Embryonic facial prominence (tissue), 1 donor: ENCODE data around the gene CA4.

Experiments used
- DNase-seq: peaks from one replicate; pipeline ENCODE4 v3.0.0-alpha.2; 2016; ENCODE audit errors: extremely low spot score

The CA4 gene

DNA sequence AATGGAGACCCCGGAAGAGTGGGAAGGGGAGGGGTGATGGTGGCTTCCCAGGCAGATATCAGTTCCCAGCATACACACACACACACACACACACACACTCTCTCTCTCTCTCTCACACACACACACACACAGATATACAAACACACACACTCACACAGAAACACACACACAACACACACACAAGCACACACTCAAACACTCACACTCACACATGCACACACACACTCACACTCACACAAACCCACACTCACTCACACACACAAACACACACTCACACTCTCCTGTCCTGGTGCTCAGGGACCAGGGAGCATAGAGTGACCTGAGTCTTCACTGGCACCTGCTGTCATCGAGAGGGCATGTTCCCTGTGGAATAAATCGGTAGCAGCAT lies 5.6 kb downstream of the CA4 start:
- DNase-seq: no peak

DNA sequence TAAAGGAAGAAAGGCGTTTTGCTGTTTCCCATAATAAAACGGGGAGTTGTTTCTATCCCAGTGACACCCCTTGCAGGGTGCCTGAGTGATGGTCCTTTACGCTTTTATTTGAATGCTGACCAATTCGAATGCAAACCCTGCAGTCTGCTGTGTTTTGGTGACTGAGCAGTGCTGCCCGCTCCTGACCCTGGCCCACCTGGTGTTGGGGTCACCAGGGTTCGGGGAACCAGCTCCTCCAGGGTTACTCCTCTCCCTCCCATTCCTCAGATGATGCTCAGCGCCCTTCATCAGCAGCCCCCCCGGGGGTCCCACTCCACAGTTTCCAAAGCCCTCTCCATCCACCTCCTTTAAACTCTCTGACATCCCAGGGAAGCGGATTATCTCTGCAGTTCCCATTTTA lies 6.0 kb downstream of the CA4 start:
- no peak for DNase-seq

DNA sequence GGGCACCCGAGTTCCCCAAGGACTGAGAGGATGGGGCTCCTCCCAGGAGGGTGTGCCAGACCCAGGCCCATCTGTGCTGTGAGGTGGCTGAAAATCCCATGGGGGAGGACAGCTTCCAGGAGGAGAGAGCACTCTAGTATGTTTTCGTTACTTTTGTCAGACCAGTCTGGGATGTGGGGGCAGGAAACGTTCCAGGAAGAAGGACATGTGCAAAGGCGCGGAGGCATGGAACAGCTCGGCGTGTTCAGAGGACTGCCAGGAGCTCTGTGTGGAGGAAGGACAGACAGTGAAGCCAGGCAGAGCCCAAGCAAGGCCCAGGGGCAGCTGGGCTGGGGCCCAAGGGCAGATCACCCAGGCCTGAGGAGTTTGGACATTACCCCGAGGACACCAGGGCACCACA lies 7.0 kb downstream of the CA4 start:
- no peak for DNase-seq

DNA sequence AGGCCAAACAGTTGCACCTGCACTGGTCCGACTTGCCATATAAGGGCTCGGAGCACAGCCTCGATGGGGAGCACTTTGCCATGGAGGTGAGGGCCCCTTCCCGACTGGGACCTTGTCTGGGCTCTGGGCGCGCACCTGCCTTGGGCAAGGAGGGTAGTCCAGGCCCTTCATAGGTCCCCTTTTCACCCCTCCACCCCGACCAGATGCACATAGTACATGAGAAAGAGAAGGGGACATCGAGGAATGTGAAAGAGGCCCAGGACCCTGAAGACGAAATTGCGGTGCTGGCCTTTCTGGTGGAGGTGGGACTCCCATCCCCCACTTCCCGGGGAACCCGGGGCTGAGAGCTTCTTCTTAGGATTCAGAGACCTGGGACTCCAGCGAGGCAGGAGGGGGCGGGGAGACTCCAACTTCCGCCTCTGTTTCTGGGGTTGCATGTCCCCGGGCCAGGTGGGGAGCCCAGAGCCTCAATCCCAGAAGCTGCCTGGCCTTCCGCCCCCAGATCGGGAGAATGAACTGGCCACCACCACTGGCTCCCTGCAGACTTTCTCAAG lies 7.8 kb downstream of the CA4 start:
- no peak for DNase-seq

DNA sequence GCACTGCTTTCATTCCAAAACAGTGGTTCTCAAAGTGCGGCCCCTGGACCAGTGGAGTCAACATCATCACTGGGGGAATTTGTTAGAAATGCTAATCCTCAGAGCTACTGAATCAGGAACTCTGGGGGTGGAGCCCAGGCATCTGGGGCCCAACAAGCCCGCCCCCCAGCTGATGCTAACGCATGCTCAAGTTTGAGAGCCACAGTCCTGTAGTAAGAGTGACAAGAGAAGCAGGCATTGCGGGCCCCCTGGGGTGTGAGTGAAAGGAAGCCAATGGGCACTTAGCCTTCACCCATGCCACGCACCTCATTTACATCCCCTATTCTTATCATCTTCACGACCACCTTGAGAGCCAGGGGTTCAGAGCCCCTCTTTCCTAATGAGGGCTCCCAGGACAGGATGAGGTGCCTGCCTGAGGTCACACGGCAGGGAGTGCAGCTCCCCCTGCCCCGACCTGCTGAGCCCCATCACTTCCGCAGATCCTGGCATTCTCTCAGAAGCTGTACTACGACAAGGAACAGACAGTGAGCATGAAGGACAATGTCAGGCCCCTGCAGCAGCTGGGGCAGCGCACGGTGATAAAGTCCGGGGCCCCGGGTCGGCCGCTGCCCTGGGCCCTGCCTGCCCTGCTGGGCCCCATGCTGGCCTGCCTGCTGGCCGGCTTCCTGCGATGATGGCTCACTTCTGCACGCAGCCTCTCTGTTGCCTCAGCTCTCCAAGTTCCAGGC lies 9.1 kb downstream of the CA4 start:
- no peak for DNase-seq

DNA sequence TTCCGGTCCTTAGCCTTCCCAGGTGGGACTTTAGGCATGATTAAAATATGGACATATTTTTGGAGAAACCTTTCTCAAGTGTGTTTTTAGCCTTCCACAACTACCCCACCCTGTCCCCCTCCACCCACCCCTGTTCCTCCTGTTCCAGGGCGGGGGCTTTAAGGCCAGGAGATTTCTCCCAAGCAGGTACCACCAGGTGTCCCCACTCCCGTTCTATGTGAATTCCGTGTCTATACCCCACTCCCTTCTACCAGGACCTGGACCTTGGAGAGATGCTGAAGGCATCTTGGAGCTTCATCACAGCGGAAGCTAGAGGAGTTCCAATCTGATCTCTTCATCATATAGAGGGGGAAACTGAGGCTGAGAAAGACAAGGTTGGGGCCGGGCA lies 9.7 kb downstream of the CA4 start:
- no peak for DNase-seq

DNA sequence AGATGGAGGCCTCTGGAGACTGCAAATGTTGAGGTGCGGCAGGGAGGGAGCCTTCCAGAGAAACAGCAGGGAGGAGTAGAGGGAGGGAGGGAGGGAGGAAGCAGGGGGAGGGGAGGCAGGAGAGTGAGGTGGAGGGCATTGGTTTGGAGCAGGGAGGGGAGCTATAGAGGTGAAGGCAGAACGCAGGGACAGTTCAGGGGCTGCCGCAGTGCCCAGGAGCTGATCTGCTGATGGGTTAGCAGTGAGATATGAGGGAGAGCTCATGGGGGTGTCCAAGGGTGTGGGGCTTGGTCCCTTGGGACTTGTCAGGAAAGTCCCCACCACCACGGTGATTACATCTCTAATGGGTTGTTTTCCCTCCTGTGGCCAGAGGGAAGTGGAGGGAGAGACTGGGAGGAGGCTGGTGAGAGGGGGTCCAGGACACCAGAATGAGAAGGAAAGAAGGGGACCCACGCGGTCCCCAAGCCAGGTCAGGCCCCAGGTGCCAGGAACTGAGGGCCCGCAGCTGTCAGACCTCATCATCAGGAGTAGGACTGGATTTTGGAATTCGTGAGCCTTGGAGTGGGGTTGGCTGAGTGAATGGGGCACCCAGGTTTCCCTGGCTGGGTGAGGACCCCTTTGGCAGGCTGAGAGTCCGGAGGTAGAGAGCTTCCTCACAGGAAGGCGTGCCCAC lies 11.2 kb downstream of the CA4 start:
- DNase-seq: no peak

DNA sequence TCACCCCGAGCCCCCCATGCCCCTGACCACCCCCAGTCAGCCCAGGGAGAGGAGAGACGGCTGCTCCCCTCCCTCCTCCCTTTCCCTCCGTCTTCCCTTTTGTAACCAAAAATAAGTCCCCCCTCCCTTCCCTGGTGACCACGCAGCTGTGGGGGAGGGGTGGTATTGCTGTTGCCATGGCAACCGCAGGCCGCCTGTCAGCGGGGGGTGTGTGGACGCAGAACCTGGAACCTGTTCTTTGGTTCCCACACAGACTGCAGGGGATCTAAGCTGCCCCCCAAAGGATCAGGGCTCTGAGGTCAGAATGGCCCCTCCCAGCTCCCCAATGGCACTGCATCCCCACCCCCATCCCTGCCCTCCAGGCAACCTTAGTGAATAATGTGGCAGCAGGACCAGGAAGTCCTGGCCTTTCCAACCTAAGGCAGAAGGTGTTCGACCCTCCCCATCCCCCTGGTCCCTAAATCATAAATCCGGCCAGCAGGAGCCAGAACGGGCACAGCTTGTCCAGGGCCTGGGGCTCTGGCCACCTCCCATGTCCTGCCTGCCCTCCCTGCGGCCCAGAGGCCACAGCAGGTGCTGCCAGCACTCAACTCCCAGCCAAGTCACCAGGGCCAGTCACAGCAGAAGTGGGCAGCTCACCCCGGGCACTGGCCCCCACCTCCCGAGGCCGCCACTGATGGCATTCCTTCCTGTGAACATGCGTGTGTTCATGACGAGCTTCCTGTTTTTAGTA lies 12.0 kb downstream of the CA4 start:
- DNase-seq: no peak

DNA sequence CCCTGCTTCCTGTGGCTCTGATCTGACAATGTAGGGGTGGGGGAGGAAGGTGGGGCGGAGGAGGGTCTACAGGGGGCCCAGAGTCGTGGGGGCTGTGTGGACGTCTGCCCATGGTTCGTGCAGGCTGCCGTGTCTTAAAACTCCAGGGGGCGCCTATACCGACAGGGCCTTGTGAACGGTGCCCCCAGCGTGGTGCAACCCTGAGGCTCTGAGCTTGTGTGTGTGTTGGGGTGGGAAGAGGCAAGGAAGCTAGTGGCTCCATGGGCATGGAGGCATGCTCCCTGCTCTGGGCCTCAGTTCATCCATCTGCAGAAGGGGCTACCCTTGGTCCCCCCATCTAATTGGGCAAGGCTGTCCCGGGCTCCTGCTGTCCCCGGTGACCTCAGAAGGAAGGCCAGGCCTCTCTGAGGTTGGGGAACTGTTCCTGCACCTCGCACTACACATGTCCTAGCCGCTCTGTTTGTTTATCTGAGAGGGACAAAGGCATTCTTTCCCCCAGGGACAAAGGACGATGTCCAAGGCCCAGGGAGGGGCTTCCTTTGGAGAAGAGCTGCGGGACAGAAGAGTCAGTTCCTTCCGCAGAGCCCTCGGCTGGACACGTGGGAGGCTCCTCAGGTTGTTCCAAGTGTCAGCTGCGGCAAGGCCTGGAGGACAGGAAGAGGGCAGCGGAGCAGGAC lies 13.5 kb downstream of the CA4 start:
- DNase-seq: no peak

DNA sequence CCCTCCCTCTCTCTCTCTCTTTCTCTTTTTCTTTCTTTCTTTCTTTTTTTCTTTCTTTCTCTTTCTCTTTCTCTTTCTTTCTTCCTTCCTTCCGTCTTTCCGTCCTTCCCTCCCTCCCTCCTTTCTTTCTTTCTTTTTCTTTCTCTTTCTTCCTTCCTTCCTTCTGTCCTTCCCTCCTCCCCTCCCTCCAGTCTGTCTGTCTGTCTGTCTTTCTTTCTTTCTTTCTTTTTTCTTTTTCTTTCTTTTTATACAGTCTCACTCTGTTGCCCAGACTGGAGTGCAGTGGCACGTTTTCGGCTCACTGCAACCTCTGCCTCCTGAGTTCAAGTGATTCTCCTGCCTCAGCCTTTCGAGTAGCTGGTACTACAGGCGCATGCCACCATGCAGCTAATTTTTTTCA lies 14.4 kb downstream of the CA4 start:
- no peak for DNase-seq

DNA sequence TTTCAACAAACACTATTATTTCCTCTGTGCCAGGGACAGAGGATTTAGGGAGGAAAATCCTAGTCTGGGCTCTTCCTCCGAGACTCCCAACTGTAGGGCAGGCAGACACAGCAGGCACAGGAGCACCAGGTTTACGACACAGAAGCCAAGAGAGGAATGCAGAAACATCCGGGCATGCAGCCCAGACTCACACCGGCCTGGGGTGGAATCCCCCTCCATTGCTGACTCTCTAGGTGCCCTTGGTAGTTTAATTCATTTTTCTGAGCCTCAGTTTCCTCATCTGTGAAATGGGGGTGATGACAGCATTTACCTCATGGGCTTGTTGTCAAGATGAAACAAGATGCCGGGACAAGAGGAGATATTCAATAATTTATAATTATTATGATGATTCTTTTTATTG lies 14.9 kb downstream of the CA4 start:
- DNase-seq: no peak

DNA sequence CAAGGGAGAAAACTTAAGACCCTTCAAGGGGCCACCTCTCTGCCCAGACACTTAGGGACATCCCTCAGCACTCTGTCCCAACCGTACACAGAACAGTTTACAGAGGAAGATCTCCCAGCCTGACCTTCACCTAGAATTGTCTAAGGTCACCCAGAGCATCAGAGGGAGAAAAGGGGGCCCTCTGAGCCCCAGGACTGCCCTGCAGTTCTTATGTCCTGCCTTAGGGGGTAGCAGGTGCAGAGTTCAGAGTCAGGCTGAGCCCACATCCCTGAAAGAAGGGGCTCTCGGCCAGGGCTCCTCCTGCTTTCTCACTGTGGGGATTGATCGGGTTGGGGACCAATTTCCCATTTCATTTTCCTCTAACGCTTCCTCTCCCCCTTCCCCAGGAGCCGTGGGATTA lies 15.4 kb downstream of the CA4 start:
- DNase-seq: no peak

DNA sequence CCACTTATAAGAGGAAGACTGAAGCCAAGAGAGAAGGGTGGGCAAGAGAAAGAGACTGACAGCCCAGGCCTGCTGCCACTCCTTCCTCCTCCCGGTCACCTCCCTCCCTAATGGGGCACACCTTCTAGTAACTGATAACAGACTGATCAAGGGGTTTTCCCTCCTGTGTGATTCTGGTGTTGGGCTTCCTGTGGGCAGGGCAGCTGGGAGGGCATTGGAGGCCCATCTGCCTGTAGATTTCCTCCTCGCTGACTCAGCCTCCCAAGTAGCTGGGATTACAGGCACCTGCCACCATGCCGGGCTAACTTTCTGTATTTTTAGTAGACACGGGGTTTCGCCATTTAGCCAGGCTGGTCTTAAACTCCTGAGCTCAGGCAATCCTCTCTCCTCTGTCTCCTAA lies 16.2 kb downstream of the CA4 start:
- no peak for DNase-seq

DNA sequence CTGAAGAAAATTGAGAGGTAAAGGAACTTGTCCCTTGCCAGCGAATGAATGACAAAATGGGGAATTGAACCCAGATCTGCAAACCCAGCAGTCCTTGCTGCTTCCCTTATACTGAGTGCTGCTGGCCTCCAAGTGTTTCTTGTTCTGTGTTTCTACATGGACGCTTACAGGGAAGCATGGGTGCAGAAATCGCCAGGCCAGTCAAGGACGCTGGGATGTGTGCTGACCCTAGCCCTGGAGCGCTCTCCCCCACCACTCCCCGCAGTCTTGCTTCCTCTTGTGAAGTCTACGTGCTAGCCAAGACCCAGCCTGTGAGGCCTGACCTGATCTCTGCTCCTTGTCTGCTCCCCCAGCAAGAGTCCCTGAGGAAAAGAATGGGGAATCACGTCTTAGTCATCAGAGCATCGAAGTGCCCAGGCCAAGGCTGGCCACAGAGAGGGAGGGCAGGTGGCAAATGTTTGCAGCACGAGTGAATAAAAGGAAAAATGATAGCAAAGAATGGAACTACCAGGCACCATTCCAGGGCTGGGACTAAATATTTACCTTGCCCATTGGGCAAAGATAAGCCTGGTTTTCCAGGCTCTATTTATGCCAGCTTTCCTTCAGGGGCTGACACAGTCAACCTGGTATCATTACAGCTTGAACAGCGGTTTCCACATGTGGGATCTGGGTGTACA lies 17.4 kb downstream of the CA4 start:
- DNase-seq: no peak

DNA sequence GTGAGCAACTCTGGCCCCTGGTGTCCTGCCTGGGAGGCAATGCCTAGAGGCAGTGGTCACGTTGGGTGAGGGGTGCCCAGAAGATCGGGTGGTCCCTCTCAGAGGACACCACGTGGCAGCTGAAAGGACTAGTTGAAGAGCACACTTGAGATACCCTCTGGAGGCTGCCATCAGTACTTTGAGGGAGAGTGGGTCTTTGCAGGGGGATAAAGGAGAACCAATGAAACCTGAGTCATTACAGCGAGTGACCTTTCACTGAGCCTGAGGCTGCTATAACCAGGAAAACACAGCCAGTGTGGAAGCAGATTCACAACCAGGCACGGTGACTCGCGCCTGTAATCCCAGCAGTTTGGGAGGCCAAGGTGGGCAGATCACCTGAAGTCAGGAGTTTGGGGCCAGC lies 18.9 kb downstream of the CA4 start:
- no peak for DNase-seq

DNA sequence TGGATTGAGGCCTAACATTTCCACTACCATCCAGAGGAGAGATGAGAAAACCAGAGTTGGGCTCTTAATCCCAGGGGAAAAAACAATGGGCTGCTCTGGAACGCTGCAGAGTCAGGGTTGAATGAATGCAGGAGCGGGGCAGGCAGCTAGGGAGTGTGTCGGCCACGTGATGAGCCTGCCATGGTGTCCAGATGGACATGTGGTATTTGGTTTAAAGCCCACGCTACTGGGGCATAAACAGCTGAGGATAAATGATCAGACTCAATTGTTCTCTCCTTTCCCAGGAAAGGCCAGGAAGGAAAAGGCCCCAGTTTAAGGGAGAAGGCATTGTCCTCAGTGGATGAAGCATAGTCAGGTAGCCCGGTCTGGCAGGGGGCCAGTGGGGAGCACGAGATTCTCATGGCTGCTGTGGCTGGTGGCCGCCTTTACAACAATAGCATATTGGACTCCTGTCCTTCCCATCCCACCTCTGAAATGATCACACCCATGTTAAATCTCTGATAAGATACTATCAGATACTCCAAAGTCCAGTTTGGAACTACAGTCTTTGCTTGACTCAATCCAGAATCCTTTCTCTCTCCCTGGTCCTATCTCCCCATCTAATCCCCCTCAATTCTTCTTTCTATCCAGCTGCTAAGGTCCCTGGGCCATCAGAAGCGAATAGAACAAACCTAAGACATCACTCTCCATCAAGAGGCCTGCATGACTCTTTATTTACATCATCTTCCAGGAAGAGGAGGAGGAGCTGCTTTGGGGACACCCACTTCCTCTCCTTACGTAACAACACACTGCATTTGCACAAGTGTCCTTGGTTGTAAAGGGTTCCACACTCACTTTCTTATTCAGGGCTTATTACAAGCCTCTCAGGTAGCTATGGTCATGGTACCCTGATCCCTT lies 20.4 kb downstream of the CA4 start:
- DNase-seq: no peak

DNA sequence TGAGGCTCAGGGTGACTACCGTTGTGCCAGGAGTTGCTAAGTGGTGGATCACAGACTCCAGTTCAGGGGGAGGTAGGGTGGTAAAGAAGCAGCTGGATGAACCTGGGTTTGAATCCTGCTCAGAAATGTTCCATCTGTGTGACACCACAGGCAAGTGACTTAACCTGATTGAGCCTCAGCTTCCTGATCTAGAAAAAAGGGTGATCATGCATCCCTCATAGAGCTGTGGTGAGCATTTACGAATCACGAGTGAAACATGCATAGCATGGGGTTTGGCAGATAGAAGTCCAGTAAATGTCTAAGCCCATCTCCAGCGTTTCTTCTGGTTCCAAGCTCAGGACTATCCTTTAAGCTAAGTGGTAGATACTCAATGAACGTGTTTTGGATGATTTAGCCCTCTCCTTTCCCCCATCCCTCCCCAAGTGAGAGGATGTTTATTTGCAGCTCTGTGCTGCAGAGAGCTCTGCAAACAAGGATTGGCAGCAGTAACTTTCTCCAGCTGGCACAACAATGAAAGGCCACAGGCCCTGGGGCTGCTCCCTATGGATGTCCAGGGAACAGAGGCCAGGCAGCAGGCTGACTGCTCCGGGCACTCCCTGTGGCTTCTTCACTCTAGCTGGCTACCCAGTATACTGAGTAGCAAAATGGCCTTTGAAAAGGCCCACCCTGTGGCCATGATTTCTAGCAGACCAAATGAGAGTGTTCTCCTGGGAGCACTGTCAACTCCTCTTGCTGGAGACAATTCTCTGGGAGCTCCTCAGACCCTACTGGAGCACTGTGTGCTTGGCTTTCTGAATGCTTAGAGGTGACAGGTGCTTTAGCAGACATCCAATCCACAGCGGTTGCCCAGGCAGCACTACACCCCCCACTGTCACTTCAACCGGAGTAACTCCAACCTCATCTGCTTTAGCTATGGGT lies 21.3 kb downstream of the CA4 start:
- no peak for DNase-seq

DNA sequence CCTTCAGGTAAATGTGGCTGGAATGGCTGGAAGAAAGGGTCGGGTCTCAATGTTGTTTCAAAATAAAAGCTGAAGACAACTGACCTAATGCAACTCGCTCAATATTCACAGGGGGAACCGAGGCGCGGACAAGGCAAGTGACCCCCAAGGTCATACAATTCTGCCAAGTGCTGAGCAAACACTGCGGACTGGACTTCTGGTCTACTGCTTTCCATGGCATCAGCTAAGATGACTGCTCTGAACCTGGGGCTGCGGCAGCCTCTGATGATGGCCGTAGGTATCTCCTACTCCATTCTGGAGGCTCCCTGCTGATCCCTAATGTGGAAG lies 21.9 kb downstream of the CA4 start:
- no peak for DNase-seq

DNA sequence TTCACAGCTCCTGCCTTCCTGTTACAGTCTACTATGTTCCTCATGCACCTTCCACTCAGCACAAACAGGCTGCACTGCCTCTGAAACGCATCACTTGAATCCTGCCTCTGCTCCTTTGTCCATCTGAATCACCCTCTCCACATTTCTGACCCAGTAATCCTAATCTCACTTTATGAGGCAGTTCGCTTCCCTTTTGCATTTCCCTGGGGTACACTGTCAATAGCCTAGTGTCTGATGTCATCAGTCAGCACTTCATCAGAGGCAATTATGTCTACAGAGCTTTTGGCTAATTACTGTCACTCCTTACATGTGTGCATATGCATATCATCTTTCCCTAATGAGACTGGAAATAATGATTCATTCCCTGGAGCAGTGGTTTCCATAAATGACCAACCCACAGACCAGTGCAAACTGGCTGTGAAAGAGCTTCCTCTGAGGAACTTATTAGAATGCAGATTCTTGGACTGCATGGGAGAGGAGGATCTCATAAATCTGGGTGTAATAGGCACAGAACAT lies 23.6 kb downstream of the CA4 start:
- no peak for DNase-seq

DNA sequence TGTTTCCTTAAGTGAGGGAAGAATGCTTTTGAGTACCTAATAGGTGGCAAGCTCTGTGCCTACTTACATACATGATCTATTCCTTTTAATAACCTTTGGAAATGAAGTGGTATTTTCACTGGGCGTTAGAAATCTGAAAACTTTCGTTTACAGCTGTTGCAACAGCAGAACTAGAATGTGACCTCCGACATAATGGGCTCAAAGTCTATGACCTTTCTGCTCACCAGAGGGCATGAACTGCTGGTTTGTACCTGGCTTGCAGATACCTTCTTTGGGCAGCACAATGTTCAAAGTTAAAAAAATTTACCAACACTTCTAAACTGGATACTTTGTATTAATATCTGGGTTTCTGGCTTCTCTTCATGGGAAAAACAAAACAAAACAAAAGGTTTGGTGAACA lies 24.3 kb downstream of the CA4 start:
- no peak for DNase-seq
